AG20443 (cell line): ENCODE measurements around the gene FETUB.
A peak's percentile ranks its signal among the peaks of the same experiment; 100 is the strongest.
"Not testable (repeated sequence)": the region's sequence is repeated elsewhere in the genome, so short reads cannot be mapped to it uniquely, and the experiment has no call there.

Source experiments
- DNase-seq: peaks from one replicate; pipeline ENCODE4 v3.0.0; 2012; ENCODE audit warnings: low spot score, mixed read lengths

The FETUB gene

GRCh38 chr3:186613637-186614265, 26.4 kb upstream of the FETUB start:
- DNase-seq, result no peak

DNA sequence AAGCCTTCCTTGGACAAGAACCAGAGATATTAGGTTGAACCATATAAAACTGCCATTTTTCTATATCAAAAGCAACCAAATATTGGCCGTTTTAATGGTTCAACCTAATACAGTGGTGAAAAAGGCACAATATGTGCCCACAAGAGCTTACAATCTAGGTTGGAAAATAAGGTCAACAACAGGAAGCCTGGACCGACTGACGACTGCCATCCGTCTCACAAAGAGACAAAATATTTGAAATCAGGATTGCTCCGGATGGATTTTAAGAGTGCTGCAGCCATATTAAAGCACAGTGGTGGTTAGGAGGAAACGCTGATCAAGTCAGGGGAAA, 26.0 kb upstream of the FETUB start:
- no peak for DNase-seq

GRCh38 chr3:186614597-186615483, 25.4 kb upstream of the FETUB start:
- DNase-seq, result peak; percentile 89

- no peak for DNase-seq
Observed at GRCh38 chr3:186616299-186616617, 23.9 kb upstream of the FETUB start.

DNA sequence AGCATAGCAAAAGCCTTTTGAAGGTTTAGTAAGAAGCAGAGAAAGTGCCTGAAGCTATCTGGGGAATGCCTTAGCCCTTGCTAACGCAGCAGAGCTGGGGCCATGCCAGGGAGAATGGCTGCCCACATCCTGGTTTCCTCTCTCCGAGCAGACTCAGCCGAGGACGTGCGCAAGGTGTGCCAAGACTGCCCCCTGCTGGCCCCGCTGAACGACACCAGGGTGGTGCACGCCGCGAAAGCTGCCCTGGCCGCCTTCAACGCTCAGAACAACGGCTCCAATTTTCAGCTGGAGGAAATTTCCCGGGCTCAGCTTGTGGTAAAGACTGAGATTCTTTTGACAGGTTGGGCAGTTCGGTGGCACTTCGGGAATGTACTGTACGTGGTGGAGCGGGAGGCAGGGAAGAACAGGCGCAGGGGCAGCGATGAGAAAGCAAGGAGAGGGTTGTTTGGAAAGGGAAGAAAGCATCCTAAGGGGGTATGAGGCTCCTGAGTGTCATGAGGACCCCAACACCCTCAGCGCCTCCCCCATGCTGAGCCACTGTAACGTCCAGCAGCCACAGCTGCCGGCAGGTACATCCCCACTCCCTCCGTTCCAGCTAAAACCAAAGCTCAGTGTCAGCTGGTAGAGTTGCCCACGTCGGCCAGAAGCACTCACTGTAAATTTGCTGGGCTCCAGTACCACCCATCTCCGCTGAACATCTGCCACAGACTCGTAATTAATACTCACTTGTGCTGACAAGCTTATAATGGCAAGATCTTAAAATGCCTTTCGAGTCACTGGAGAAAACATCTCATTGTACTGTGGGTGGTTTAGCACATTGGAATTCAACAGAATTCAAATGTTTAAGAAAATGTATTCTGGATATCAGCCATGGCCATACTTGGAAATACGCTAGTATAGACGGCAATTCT, 22.9 kb upstream of the FETUB start:
- peak; percentile 98 for DNase-seq

GRCh38 chr3:186618318-186618938, 21.8 kb upstream of the FETUB start:
- no peak for DNase-seq

- DNase-seq, result no peak
Observed at GRCh38 chr3:186619787-186620212, 20.4 kb upstream of the FETUB start.

DNA sequence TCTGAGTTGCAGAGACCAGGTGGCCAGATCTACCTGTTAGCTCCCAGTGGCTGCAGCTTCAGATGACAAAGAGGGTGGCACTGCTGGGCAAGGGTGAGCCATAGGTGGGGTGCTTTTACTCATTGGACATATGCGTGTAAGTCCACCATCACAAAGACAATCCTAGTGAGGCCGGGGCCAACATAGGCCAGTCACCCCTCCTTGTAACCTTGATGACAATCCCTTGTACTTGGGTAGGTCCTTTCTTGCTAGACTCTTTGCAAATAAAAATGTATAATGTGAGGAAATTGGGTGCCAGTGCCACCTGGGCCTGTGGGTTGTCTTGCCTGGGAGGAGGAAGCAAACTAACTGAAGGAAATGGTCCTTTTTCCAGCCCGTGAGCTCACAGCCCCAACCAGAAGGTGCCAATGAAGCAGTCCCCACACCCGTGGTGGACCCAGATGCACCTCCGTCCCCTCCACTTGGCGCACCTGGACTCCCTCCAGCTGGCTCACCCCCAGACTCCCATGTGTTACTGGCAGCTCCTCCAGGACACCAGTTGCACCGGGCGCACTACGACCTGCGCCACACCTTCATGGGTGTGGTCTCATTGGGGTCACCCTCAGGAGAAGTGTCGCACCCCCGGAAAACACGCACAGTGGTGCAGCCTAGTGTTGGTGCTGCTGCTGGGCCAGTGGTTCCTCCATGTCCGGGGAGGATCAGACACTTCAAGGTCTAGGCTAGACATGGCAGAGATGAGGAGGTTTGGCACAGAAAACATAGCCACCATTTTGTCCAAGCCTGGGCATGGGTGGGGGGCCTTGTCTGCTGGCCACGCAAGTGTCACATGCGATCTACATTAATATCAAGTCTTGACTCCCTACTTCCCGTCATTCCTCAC, 19.7 kb upstream of the FETUB start:
- no peak for DNase-seq

DNA sequence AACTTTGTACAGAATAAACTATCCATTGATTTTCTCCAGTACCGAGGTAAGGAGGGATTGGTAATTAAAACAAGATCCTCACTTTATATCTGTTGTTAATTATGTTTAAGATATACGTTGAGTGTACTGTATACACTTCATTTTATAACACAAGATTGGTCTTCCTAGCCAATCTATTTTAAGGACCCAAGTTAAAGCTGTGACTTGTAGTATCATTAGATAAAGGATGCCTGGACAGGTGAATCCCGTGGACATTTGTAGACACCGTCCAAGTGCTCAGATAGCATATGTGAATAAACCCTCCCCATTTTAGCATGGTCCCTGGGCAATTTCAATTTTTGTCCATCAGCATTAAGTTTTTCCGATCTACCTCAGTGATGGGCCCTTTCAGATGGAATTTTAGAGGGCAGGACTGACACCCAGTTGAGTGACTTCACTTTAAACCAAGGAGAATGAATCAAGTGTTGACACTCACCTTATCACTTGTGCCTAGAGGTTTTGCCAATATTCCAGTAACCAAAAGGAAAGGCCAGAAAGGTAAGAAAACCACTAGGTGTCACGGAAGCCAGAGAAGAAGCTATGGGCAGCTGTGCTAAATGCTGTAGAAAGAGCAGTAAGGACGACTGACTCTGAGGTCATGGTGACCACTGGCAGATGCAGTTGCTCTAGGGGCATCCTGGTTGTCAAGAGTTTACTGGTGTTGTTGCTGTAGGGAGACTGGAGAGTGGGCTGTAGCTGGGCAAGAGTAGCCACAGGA, 18.1 kb upstream of the FETUB start:
- no peak for DNase-seq

DNA sequence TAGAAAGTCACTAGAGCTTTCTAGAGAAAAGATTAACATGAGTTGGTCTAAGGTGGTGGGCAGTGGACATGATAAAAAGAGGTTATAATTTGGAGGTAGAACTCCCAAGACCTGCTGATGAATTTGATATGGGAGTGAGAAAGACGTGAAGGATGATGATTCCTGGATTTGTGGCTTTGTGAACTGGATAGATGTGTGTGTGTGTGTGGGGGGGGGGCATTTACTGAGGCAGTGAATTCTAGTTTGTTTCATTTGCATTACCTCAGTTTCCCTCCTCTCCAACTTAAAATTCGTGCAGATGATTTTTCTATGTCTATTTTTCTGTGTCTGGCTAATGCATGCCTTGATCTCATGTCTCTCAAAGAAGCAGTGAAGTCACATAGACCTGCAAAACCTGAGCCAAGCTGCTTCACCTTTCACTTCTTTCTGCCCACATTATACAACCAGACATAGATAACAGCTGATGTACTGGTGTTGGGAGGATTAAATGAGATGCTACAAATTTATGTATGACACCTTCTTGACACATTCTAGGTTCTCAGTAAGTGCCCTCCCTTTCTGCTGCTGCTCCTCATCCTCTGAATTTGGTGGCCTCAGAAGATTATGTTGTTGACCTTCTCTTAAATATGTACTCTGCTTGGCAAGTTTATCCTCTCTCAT, 17.4 kb upstream of the FETUB start:
- DNase-seq, result no peak

DNA sequence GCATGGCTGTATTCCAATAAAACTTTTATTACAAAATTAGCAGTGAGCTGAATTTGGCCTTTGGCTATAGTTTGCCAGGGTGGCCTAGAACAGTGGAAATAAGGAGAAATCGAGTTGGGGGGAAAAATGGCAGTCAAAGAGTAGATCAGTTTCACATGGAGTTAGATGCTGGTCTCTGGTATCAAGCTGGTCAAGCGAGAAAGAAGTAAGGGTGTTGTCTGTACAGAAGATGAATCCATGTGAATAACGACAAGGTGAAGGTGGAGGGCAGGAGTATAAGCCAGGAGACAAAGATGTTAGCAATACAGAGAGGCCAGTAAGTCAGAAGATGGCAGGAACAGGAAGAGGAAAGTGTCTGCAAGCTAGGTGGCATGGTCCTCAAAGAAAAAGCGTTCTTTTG, 15.6 kb upstream of the FETUB start:
- DNase-seq, result no peak

- DNase-seq, result no peak
Observed at GRCh38 chr3:186625600-186626042, 14.6 kb upstream of the FETUB start.

GRCh38 chr3:186626254-186626847, 13.8 kb upstream of the FETUB start:
- DNase-seq, result no peak

DNA sequence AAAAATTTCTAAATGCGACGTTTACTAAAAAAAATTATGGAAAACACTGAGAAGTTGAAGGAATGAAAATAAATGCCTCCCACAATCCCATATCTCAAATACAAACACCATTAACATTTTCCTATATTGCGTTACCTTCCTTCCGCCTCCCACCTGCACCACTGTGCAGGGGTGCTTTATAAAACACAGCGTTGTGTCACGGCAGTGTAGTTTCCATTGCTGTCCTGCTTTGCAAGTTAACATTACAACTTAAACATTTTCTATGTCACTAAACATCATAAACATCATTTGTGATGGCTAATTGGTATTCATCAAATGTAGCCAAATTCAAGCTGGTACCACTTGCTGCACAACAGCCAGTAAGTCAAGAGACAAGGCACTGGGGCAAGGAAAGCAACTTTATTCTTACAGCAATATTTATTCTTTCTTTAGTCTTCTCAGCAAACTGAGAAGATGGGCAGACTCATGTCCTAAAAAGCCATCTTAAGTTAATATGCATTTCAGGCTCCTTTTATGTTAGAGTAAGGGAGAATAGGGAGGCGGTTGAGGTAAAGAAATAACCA, 12.3 kb upstream of the FETUB start:
- no peak for DNase-seq

DNA sequence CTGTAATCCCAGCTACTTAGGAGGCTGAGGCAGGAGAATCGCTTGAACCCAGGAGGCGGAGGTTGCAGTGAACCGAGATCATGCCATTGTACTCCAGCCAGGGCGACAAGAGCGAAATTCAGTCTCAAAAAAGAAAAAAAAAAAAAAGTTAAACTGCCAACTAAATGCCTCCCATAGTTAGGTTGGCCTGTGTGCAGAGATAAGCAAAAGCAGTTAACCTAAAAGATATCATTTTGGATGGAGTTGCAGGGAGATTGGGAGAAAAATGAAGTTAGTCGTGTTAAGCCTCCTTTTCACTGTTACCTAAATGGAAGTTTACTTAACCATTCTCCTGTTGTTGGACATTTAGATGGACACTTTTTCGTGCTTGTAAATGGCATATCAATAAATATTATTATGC, 11.4 kb upstream of the FETUB start:
- DNase-seq, result no peak

DNA sequence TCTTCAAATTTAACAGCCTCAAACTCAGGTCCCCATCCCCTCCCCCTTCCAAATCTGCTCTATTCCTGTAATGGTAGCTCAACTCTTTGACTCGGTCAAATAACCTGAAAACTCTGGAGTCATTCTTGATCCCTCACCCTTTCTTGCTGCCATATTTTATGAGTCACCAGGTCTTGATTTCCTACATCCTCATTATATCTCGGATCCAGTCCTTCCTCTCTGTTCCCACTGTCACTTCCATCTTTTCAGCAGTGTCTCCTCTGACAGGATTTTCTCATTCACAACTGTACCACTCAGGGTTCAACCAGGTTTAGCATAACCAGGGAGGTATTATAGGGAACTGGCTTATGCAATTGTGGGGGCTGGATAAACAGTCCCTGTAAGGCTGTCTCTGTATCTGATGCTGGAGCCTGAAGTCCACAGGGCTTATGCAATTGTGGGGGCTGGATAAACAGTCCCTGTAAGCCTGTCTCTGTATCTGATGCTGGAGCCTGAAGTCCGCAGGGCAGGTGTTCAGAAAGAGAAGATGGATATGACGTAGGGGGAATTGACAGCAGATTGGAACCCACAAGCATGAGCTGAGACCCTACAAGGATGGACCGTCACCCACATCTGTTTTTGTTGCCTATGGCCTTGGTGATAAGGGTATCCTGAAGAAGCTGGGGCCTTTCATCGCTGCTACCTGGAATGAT, 9.1 kb upstream of the FETUB start:
- no peak for DNase-seq

GRCh38 chr3:186633481-186633880, 6.7 kb upstream of the FETUB start:
- DNase-seq, result no peak

DNA sequence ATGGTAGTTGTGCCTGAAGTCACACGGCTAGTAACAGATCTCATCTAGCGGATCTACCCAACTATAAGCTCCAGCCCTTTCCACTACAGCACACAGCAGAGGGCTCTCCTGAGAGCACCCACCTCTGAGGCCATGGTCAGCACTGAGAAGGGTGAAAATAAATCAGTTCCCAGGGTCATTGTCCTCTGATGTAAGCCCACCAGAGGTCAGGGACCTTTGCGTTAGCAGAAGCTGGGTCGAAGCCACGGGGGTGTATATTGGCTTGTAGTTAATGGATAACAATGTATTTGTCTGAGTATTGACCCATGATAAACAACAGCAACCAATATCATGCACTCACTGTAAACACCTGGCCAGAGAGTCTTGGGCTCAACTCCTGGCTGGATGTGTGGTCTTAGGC, 6.0 kb upstream of the FETUB start:
- not testable (repeated sequence) for DNase-seq

GRCh38 chr3:186635532-186635931, 4.7 kb upstream of the FETUB start:
- DNase-seq, result no peak
